Coronary artery (tissue), 2 donors: Measurements from ENCODE around the gene PYGM.

Source experiments
- DNase-seq: peaks from one replicate; pipeline ENCODE4 v3.0.0-alpha.2; 2017; ENCODE audit warnings: low spot score
- H3K27ac ChIP-seq, 2 donors: fragments of 200-600 bp; sonication (generic); one replicate each; pipeline ENCODE4 v1.5.1; 2016 to 2019
- H3K4me3 ChIP-seq: fragments of 200-600 bp; sonication (generic); 2 replicates; pipeline ENCODE4 v1.5.1; 2016; ENCODE audit warnings: mild to moderate bottlenecking, moderate library complexity
- TF ChIP-seq, protein P1 (sequence below): fragments of 200-600 bp; sonication (generic); IDR thresholded peaks from one replicate; pipeline ENCODE4 v1.5.1; 2019; ENCODE audit warnings: antibody characterized with exemption

Gene PYGM

DNA sequence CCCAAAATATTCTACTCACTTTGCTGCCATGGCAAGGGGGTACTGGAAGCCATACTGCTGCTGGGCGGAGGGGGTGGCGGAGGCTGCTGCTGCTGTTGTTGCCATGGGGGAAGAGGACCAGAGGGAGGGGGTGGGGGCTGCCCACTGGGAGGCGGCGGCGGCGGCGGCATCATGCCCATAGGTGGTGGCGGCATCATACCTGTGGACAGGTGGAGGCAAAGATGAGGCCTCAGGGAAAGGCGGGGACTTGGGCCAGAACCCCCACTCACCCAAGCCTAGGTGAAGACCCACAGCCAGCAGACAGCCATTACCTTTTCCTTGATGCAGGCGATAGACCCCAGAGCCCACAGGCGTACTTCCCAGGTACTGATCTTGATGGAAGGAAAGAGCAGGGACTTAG, 7.1 kb upstream of the PYGM start:
- DNase-seq, result no peak
- TF ChIP-seq, protein P1, sequence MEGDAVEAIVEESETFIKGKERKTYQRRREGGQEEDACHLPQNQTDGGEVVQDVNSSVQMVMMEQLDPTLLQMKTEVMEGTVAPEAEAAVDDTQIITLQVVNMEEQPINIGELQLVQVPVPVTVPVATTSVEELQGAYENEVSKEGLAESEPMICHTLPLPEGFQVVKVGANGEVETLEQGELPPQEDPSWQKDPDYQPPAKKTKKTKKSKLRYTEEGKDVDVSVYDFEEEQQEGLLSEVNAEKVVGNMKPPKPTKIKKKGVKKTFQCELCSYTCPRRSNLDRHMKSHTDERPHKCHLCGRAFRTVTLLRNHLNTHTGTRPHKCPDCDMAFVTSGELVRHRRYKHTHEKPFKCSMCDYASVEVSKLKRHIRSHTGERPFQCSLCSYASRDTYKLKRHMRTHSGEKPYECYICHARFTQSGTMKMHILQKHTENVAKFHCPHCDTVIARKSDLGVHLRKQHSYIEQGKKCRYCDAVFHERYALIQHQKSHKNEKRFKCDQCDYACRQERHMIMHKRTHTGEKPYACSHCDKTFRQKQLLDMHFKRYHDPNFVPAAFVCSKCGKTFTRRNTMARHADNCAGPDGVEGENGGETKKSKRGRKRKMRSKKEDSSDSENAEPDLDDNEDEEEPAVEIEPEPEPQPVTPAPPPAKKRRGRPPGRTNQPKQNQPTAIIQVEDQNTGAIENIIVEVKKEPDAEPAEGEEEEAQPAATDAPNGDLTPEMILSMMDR, result no peak
- no peak overlapping the region for H3K4me3 ChIP-seq
- H3K27ac ChIP-seq, result peak overlapping the region; percentile 23 to 74

DNA sequence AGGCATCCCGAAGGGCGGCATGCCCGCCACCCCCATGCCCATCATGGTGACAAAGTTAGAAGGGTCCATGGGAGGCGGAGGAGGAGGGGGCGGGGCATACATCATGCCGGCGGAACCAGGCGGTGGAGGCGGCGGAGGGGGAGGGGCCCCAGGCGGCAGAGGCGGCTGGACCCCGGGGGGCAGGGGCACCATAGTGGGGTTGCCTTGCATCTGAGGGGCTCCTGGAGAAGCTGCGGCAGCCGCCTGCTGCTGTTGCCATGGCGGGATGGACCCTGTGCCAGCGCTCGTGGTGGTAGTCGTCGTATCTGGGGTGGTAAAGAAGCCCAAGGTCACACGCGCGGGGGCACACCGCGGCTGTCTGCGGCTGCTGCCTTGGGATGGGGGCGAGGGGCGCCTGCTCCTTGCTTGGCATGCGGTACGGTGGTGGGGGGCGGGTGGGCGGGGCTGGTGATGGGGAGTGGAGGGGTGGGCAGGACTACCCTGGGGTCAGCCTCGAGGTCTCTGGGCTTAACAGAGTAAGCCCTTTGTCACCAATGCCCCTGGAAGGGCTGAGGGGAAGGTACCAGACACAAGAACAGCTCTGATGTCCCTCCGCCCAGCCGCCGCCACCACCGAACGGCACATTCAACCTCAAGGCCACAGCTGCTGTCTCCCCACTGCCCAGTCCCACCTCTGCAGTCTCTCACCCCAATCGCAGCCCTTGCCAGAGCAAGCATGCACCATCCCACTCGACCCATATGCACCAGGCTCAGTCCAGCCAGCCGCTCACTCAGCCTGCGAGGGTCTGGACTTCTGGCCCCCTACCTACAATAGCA, 6.3 kb upstream of the PYGM start:
- Histone ChIP-seq H3K27ac (peak overlapping the region in 1 of 2 donors; percentile 74), H3K4me3 (no peak overlapping the region)
- DNase-seq, result no peak
- TF ChIP-seq, protein P1, result no peak

DNA sequence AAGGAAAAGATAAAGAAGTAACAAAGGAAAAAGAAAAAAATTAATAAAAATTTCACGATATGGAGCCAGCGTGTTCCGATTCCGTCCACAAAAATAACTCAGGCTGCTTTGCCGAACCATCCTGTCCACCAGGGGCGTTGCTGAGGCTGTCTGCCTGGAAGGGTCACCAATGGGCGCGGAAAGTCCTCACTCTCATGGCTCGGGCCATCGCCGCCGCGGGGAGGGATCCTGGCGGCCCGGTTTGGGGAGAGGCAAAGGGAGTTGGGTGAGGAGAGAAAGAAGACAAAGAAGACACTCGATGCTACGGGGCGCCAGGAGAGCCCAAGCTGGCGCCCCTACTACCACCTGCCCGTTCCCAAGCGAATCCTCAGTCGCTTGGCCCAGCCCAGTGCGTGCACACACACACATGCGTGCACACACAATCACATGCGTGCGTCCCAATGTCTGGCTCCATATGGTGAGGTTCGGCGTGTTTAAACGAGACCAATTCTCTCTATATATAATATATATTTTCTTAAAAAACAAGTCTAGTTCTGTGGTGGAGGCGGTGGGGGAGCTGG, 5.6 kb upstream of the PYGM start:
- H3K27ac ChIP-seq, result no peak overlapping the region

DNA sequence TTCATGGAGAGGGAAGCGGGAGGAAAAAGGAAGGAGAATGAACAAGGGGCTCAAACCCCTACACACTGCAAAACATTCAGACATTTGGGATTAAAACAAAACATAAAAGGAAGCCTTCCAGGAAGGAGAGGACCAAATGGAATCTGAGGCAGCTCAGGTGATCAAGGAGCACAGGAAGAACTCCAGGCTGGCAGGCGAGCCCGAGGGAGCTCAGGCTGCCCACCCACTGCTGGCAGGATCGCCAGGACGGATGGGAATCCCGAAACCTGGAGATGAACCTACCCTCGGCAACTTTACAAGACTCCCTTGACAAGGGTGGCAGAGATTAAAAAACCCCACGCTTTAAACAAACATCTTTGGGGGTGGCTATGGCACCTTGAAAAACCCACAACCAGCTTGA, 5.0 kb upstream of the PYGM start:
- TF ChIP-seq, protein P1, result no peak
- no peak for DNase-seq
- Histone ChIP-seq H3K4me3 (no peak overlapping the region), H3K27ac (no peak overlapping the region)

More for the DNA sequence above, 5.6 kb upstream of the PYGM start:
- DNase-seq, result no peak
- no peak overlapping the region for H3K4me3 ChIP-seq
- TF ChIP-seq, protein P1, result no peak

DNA sequence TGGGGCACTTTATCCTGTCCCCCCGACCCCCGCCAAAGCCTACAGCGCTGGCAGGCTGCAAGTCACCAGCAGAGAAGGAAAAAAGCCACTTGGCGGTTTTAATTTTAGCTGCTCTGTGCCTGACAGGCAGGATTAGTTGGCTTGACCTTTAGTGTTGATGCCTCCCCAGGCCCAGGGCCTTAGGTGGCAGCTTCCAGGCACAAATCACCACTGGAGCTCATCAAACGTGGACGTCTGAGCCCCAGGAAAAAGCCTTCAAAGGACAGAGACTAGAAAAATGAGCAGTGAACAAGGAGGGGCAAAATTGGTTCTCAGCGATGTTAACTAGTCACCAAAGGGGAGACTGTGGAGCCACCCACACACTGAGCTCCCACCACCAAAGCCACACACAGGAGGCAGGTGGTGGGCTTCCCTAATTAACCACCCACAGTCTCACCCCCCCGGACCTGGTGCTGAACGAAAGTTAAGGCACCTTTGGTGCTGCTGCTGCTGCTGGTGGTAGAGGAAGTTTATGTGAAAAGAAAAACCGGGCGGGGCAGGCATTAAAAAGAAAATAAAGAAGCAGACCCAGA, 4.4 kb upstream of the PYGM start:
- H3K4me3 ChIP-seq, result no peak overlapping the region
- H3K27ac ChIP-seq, result peak overlapping the region; percentile 3 to 79
- no peak for DNase-seq

DNA sequence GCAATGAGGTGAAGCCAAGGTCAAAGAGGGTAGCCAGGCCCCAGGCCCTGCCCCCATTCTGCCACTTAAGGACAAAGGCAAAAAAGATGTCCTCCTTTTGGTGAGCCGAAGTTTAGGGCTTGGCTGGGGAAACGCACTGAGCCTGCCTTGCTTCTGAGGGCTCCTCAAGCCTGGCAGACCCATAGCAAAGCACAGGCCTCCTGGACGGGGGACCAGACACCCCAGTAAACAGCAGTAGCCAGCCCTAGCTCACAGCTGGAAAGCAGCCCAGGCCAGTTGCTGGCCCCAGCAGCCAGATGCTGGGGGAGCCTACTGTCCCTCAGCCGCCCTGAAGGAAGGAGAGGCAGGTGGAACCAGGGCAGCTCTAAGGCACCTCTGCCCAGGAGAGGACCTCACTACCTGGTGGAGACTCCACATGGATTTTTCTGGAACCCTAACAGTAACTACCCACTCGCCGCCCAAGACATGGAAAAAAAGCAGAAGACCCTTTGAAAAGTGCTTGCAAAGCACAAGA, 3.8 kb upstream of the PYGM start:
- TF ChIP-seq, protein P1, result no peak
- Histone ChIP-seq H3K4me3 (no peak overlapping the region), H3K27ac (peak overlapping the region; percentile 3 to 79)
- peak; percentile 68 for DNase-seq

More for the DNA sequence above, 4.4 kb upstream of the PYGM start:
- TF ChIP-seq, protein P1, result no peak
